H1 (cell line): ENCODE data around the gene CALY. TPM values are rescaled to one million over a fixed set of nuclear protein-coding genes. Genes with fewer than 3 reads are reported as not detected.

Source experiments
- CTCF ChIA-PET: fragments of 300-600 bp; sonication (Branson Sonifier 250); formaldehyde crosslinking; loops from one replicate; lab custom pipeline; 2021; ENCODE audit not compliant: partially characterized antibody; lab: Charles Lee
- POLR2A ChIA-PET: fragments of 300-600 bp; sonication (Branson Sonifier 250); formaldehyde crosslinking; loops from one replicate; lab custom pipeline; 2021; ENCODE audit warnings: inconsistent platforms; ENCODE audit not compliant: partially characterized antibody; lab: Charles Lee
- DNase-seq, 2 experiments: peaks; one replicate each; pipeline versions ENCODE4 v3.0.0 to v3.0.0-alpha.2; 2010 to 2022; ENCODE audit warnings: low spot score in 2 of 2, low read depth in 1 of 2, mixed read lengths in 1 of 2
- FAIRE-seq: peaks from 2 replicates; lab custom pipeline; 2011; peaks lifted over from hg19 to GRCh38; lab: Jason Lieb, UNC
- H2AFZ ChIP-seq: 2 replicates; pipeline ENCODE4 v1.8.1; 2012; ENCODE audit warnings: low read length, inconsistent platforms
- H2AK5ac ChIP-seq: 2 replicates; pipeline ENCODE4 v1.6.1; 2013; ENCODE audit warnings: low read depth, low read length
- H2BK120ac ChIP-seq: replicated peaks from 2 replicates; pipeline ENCODE3; 2013; ENCODE audit warnings: low read depth, low read length, inconsistent platforms
- H2BK12ac ChIP-seq: 2 replicates; pipeline ENCODE4 v1.6.1; 2013; ENCODE audit warnings: low read depth, low read length
- H2BK15ac ChIP-seq: 2 replicates; pipeline ENCODE4 v1.6.1; 2013; ENCODE audit warnings: low read length
- H2BK20ac ChIP-seq: 2 replicates; pipeline ENCODE4 v1.6.1; 2013; ENCODE audit warnings: low read length
- H2BK5ac ChIP-seq: 2 replicates; pipeline ENCODE4 v1.6.1; 2013; ENCODE audit warnings: low read depth, low read length
- H3K14ac ChIP-seq: 2 replicates; pipeline ENCODE4 v1.6.1; 2013; ENCODE audit warnings: inconsistent platforms; ENCODE audit not compliant: insufficient read length
- H3K18ac ChIP-seq: 2 replicates; pipeline ENCODE4 v1.6.1; 2013; ENCODE audit warnings: low read length; ENCODE audit errors: extremely low read depth
- H3K23ac ChIP-seq: 2 replicates; pipeline ENCODE4 v1.6.1; 2013; ENCODE audit warnings: inconsistent platforms; ENCODE audit not compliant: insufficient read length
- H3K23me2 ChIP-seq: 2 replicates; pipeline ENCODE4 v1.6.1; 2013; ENCODE audit warnings: low read depth, low read length
- H3K27ac ChIP-seq: 2 replicates; pipeline ENCODE4 v1.6.1; 2011; ENCODE audit warnings: low read depth, low read length, inconsistent platforms
- H3K27me3 ChIP-seq, 4 experiments: replicated peaks in 1 of 4; 1 replicate in 1 of 4; 2 replicates in 3 of 4; pipeline versions ENCODE4 v1.6.1 to v1.8.1; 2011 to 2013; ENCODE audit warnings: low read length in 3 of 4, mild to moderate bottlenecking in 3 of 4, inconsistent platforms in 2 of 4, mixed read lengths in 2 of 4, moderate library complexity in 1 of 4; ENCODE audit not compliant: control insufficient read depth in 3 of 4, insufficient read depth in 3 of 4; ENCODE audit errors: extremely low read depth in 1 of 4
- H3K36me3 ChIP-seq, 4 experiments: 2 replicates each; pipeline versions ENCODE4 v1.6.1 to v1.8.1; 2011 to 2013; ENCODE audit warnings: mild to moderate bottlenecking in 4 of 4, low read length in 3 of 4, moderate library complexity in 2 of 4, control low read depth in 1 of 4, inconsistent platforms in 1 of 4; ENCODE audit not compliant: insufficient read depth in 4 of 4, control insufficient read depth in 2 of 4
- H3K4ac ChIP-seq: replicated peaks from 2 replicates; pipeline ENCODE3; 2013; ENCODE audit warnings: low read length, low read depth, mixed read lengths, inconsistent platforms; ENCODE audit not compliant: insufficient read length
- H3K4me1 ChIP-seq, 4 experiments: replicated peaks in 1 of 4; 1 replicate in 1 of 4; 2 replicates in 3 of 4; pipeline versions ENCODE4 v1.6.1 to v1.8.1; 2011 to 2013; ENCODE audit warnings: low read length in 3 of 4, inconsistent platforms in 2 of 4, mixed read lengths in 1 of 4; ENCODE audit not compliant: insufficient read depth in 4 of 4, control insufficient read depth in 3 of 4
- H3K4me2 ChIP-seq, 2 experiments: 2 replicates each; pipeline versions ENCODE4 v1.6.1 to v1.8.1; 2011 to 2013; ENCODE audit warnings: low read depth in 2 of 2, low read length in 2 of 2, control low read depth in 1 of 2, inconsistent platforms in 1 of 2, mild to moderate bottlenecking in 1 of 2; ENCODE audit not compliant: insufficient read depth in 1 of 2
- H3K4me3 ChIP-seq, 4 experiments: fragments of 200-600, 300-600 bp in 1 of 4; sonication (generic), shearing (Covaris generic), sonication (Bioruptor Twin) in 1 of 4; 2 replicates each; pipeline versions ENCODE4 v1.5.1 to v1.8.1; 2011 to 2016; ENCODE audit warnings: low read length in 4 of 4, low read depth in 3 of 4, control low read depth in 2 of 4, inconsistent platforms in 2 of 4, mild to moderate bottlenecking in 2 of 4, mixed read lengths in 1 of 4, moderate library complexity in 1 of 4; ENCODE audit not compliant: insufficient read depth in 2 of 4; ENCODE audit errors: extremely low read depth in 1 of 4
- H3K56ac ChIP-seq: replicated peaks from 2 replicates; pipeline ENCODE3; 2013; ENCODE audit warnings: low read depth, mild to moderate bottlenecking, mixed read lengths, low read length, inconsistent platforms; ENCODE audit not compliant: insufficient read length
- H3K79me1 ChIP-seq: 2 replicates; pipeline ENCODE4 v1.6.1; 2013; ENCODE audit warnings: low read depth, low read length, control low read depth
- H3K79me2 ChIP-seq, 2 experiments: 2 replicates each; pipeline versions ENCODE4 v1.6.1 to v1.8.1; 2012 to 2013; ENCODE audit warnings: low read length in 2 of 2, mild to moderate bottlenecking in 2 of 2, inconsistent platforms in 1 of 2; ENCODE audit not compliant: insufficient read depth in 2 of 2, control insufficient read depth in 1 of 2
- H3K9ac ChIP-seq, 4 experiments: replicated peaks in 1 of 4; 1 replicate in 1 of 4; 2 replicates in 3 of 4; pipeline versions ENCODE4 v1.6.1 to v1.8.1; 2011 to 2013; ENCODE audit warnings: low read depth in 3 of 4, low read length in 3 of 4, control low read depth in 2 of 4, mild to moderate bottlenecking in 2 of 4, moderate library complexity in 2 of 4, inconsistent platforms in 1 of 4; ENCODE audit errors: extremely low read depth in 1 of 4
- H3K9me3 ChIP-seq, 2 experiments: 2 replicates each; pipeline versions ENCODE4 v1.6.1 to v1.8.1; 2012 to 2013; ENCODE audit warnings: mild to moderate bottlenecking in 2 of 2, moderate library complexity in 2 of 2, control low read depth in 1 of 2, inconsistent platforms in 1 of 2, low read depth in 1 of 2, low read length in 1 of 2, mixed read lengths in 1 of 2; ENCODE audit not compliant: insufficient read depth in 2 of 2
- H4K20me1 ChIP-seq, 2 experiments: replicated peaks in 1 of 2; 2 replicates each; pipeline versions ENCODE3 to v1.8.1; 2011 to 2013; ENCODE audit warnings: inconsistent platforms in 2 of 2, low read length in 2 of 2, mild to moderate bottlenecking in 1 of 2; ENCODE audit not compliant: insufficient read depth in 2 of 2, control insufficient read depth in 1 of 2
- H4K5ac ChIP-seq: 2 replicates; pipeline ENCODE4 v1.6.1; 2013; ENCODE audit warnings: low read length, low read depth, mixed read lengths, inconsistent platforms; ENCODE audit not compliant: insufficient read length
- H4K8ac ChIP-seq: 2 replicates; pipeline ENCODE4 v1.8.0; 2013; ENCODE audit warnings: mild to moderate bottlenecking, moderate library complexity, low read length, inconsistent platforms; ENCODE audit not compliant: insufficient read depth; ENCODE audit errors: extremely low read depth
- H4K91ac ChIP-seq: replicated peaks from 2 replicates; pipeline ENCODE3; 2013; ENCODE audit warnings: low read length, mixed read lengths, inconsistent platforms; ENCODE audit not compliant: insufficient read length
- WGBS, 2 experiments: shearing (Covaris generic) in 1 of 2; methylation state at CpG; one replicate each; pipeline versions ENCODE4 v1.1.6 to v1.1.7; 2013 to 2015; ENCODE audit warnings: low lambda C conversion rate in 2 of 2, mixed read lengths in 2 of 2, inconsistent platforms in 1 of 2, low coverage in 1 of 2, missing lambda C conversion rate in 1 of 2; ENCODE audit not compliant: insufficient replicate concordance in 2 of 2, insufficient coverage in 1 of 2, insufficient read length in 1 of 2; ENCODE audit errors: extremely low coverage in 1 of 2, missing lambda C conversion rate in 1 of 2; 5-methylcytosine and 5-hydroxymethylcytosine counted together
- polyA plus RNA-seq, 7 experiments: library from polyadenylated mRNA; depleted of rRNA in 3 of 7; stranded (reverse) in 5 of 7; unstranded in 2 of 7; fragments of >200 nt in 5 of 7; fragments of 200-250 nt in 2 of 7; gene quantifications; 1 replicate in 5 of 7; 2 replicates in 1 of 7; 4 replicates in 1 of 7; pipeline versions ENCODE4 v1.2.1 to v1.2.3, GENCODE V29; 2011 to 2013; ENCODE audit warnings: missing spikeins in 2 of 7, mixed read lengths in 2 of 7
- total RNA-seq: library from RNA; stranded (reverse); fragmentation: NEBNext Ultra II Directional; extraction: Animal tissue kit (Norgen Biotek cat#: 25700); gene quantifications from 2 replicates; pipeline ENCODE4 v1.2.1, GENCODE V29; 2021
- TF ChIP-seq, protein P1 (sequence below): IDR thresholded peaks from 2 replicates; pipeline ENCODE4 v1.6.1; 2012; ENCODE audit warnings: inconsistent platforms

CALY gene
- total and polyA plus RNA-seq, 2 of the 8 experiments (the other 6 are each of a cell fraction or from before 2014, with no cell fraction given) = 1.3 to 1.5 TPM

DNA sequence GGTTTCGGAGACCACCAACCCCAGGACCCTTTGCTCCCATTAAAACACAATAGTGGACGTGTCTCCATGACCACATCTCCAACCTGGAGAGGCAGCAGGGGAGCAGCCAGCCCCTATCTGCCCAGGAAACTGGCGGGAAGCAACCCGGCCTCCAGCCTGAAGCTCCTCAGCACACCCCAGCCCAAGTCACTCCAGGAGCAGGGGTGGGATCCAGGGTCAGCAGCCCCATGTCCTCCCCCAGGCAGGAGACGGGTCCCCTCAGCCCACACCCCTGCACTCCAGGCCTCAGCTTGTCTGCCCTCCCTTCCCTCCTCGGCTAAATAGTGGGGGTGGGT, 60.6 kb downstream of the CALY start:
- Histone ChIP-seq H3K23ac (no peak overlapping the region), H2BK120ac (no peak overlapping the region), H3K27me3 (peaks cover 0 to 7% (median 4%) of the 10 kb centered on the region in 4 experiments; a peak in 6 of 7 replicates), H3K4ac (no peak overlapping the region), H3K9me3 (no peaks in the 10 kb centered on the region), H3K4me3 (peak overlapping the region in 2 of 4 experiments; percentile 26 to 60; a peak in 4 of 8 replicates), H3K56ac (no peak overlapping the region), H3K18ac (no peak overlapping the region), H2AFZ (no peak overlapping the region), H4K91ac (no peak overlapping the region), H4K5ac (no peak overlapping the region), H2AK5ac (no peak overlapping the region), H4K8ac (no peak overlapping the region), H2BK20ac (0 out of 2 replicates have a peak overlapping the region, but pooled peaks have one; percentile 61), H4K20me1 (peaks cover 0 to 4% of the 10 kb centered on the region in 2 experiments), H3K79me2 (no peaks in the 10 kb centered on the region), H3K9ac (no peak overlapping the region), H3K4me1 (peaks cover 0 to 13% (median 7%) of the 10 kb centered on the region in 4 experiments; a peak in 5 of 7 replicates), H3K36me3 (peaks cover 0 to 7% (median 3%) of the 10 kb centered on the region in 4 experiments; a peak in 3 of 8 replicates), H3K23me2 (peaks cover 5% of the 10 kb centered on the region; the same call in 1 of the 2 replicates), H3K79me1 (no peaks in the 10 kb centered on the region), H2BK5ac (no peak overlapping the region), H3K4me2 (peak overlapping the region; percentile 58 to 85), H3K14ac (no peak overlapping the region), H3K27ac (no peak overlapping the region), H2BK15ac (peak overlapping the region; percentile 81; the same call in 1 of the 2 replicates), H2BK12ac (no peak overlapping the region)
- no peak for DNase-seq
- CTCF ChIA-PET = interaction anchor here (0.7 to 2.1 kb wide), 7 partner anchors 9 to 229 kb away, joined by 3 to 10 read pairs (median 4); no protein-coding TSS in a partner anchor
- no peak for FAIRE-seq
- POLR2A ChIA-PET = interaction anchor here (1.0 to 2.4 kb wide), 5 partner anchors 9 to 50 kb away, joined by 3 to 11 read pairs (median 7); no protein-coding TSS in a partner anchor
- 71% methylated on average over 6 of the region's 6 CpGs; no CpG with 5 or more reads in 1 of the 2 experiments for WGBS, 2 experiments
- TF ChIP-seq, protein P1, sequence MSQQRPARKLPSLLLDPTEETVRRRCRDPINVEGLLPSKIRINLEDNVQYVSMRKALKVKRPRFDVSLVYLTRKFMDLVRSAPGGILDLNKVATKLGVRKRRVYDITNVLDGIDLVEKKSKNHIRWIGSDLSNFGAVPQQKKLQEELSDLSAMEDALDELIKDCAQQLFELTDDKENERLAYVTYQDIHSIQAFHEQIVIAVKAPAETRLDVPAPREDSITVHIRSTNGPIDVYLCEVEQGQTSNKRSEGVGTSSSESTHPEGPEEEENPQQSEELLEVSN = peak; percentile 24; the same call in 1 of the 2 replicates
